Astrocyte (in vitro differentiated cells and primary cell): ENCODE data around the gene HSPB3. TPM values are rescaled to one million over a fixed set of nuclear protein-coding genes. Genes with fewer than 3 reads are reported as not detected.

Source experiments
- DNase-seq: peaks from one replicate; pipeline ENCODE4 v3.0.0-alpha.2; 2010; ENCODE audit warnings: low read depth
- FAIRE-seq: peaks from 2 replicates; lab custom pipeline; 2011; peaks lifted over from hg19 to GRCh38; lab: Jason Lieb, UNC
- H2AFZ ChIP-seq: 2 replicates; pipeline ENCODE4 v1.6.0; 2012; ENCODE audit warnings: low read depth, low read length, inconsistent platforms
- H3K27ac ChIP-seq: 2 replicates; pipeline ENCODE4 v1.5.1; 2011; ENCODE audit warnings: low read depth, low read length, inconsistent platforms
- H3K27me3 ChIP-seq: 2 replicates; pipeline ENCODE4 v1.6.0; 2011; ENCODE audit warnings: low read length, inconsistent platforms; ENCODE audit not compliant: insufficient read depth
- H3K36me3 ChIP-seq: 2 replicates; pipeline ENCODE4 v1.5.1; 2011; ENCODE audit warnings: low read length, inconsistent platforms; ENCODE audit not compliant: insufficient read depth
- H3K4me1 ChIP-seq: 2 replicates; pipeline ENCODE4 v1.5.1; 2011; ENCODE audit warnings: low read length, inconsistent platforms; ENCODE audit not compliant: insufficient read depth
- H3K4me2 ChIP-seq: 2 replicates; pipeline ENCODE4 v1.6.0; 2012; ENCODE audit warnings: low read length, inconsistent platforms
- H3K4me3 ChIP-seq: 2 replicates; pipeline ENCODE4 v1.5.1; 2011; ENCODE audit warnings: low read depth, mild to moderate bottlenecking, low read length, inconsistent platforms; ENCODE audit not compliant: insufficient read depth
- H3K79me2 ChIP-seq: 2 replicates; pipeline ENCODE4 v1.6.0; 2012; ENCODE audit warnings: mild to moderate bottlenecking, low read length, inconsistent platforms; ENCODE audit not compliant: insufficient read depth
- H3K9ac ChIP-seq: 2 replicates; pipeline ENCODE4 v1.6.0; 2012; ENCODE audit warnings: mild to moderate bottlenecking, low read length, inconsistent platforms
- H3K9me3 ChIP-seq: 2 replicates; pipeline ENCODE4 v1.5.1; 2012; ENCODE audit warnings: low read depth, mild to moderate bottlenecking, low read length, inconsistent platforms; ENCODE audit not compliant: insufficient read depth
- H4K20me1 ChIP-seq: 2 replicates; pipeline ENCODE4 v1.6.0; 2012; ENCODE audit warnings: low read length, inconsistent platforms; ENCODE audit not compliant: insufficient read depth
- H3K27ac Mint-ChIP-seq: one replicate; pipeline ENCODE4 v1.8.0; 2021; ENCODE audit warnings: mild to moderate bottlenecking, mixed read lengths; ENCODE audit not compliant: unreplicated experiment
- H3K27me3 Mint-ChIP-seq: one replicate; pipeline ENCODE4 v1.8.0; 2021; ENCODE audit warnings: low read depth, mixed read lengths; ENCODE audit not compliant: unreplicated experiment
- H3K36me3 Mint-ChIP-seq: one replicate; pipeline ENCODE4 v1.8.0; 2021; ENCODE audit warnings: low read depth, mixed read lengths; ENCODE audit not compliant: unreplicated experiment
- H3K4me1 Mint-ChIP-seq: one replicate; pipeline ENCODE4 v1.8.0; 2021; ENCODE audit warnings: low read depth, mixed read lengths; ENCODE audit not compliant: unreplicated experiment
- H3K4me3 Mint-ChIP-seq: one replicate; pipeline ENCODE4 v1.8.0; 2021; ENCODE audit warnings: mild to moderate bottlenecking, moderate library complexity, mixed read lengths; ENCODE audit not compliant: unreplicated experiment
- H3K9me3 Mint-ChIP-seq: one replicate; pipeline ENCODE4 v1.8.0; 2021; ENCODE audit warnings: mild to moderate bottlenecking, mixed read lengths; ENCODE audit not compliant: unreplicated experiment
- EZH2 ChIP-seq: IDR thresholded peaks from 2 replicates; pipeline ENCODE4 v1.6.1; 2012; ENCODE audit warnings: mild to moderate bottlenecking, low read length, inconsistent platforms; ENCODE audit not compliant: insufficient read depth
- total RNA-seq: library from RNA; stranded (reverse); gene quantifications from 2 replicates; pipeline ENCODE4 v1.2.1, GENCODE V29; 2021
- TF ChIP-seq, protein P1 (sequence below): IDR thresholded peaks from 2 replicates; pipeline ENCODE4 v1.5.1; 2011; ENCODE audit warnings: low read depth, mild to moderate bottlenecking, inconsistent platforms, low read length, moderate library complexity; ENCODE audit not compliant: insufficient read depth

HSPB3 gene
- total RNA-seq, 1 donor from 2014 or later = not detected

GRCh38 chr5:54460181-54460919, 4.9 kb downstream of the HSPB3 start:
- H3K27me3 ChIP-seq = no peaks in the 10 kb centered on the region
- Mint-ChIP-seq H3K36me3 (no peaks in the 10 kb centered on the region), H3K4me1 (peaks cover 38% of the 10 kb centered on the region), H3K4me3 (no peak overlapping the region), H3K27me3 (no peaks in the 10 kb centered on the region), H3K27ac (peak overlapping the region; percentile 48), H3K9me3 (peaks cover 3% of the 10 kb centered on the region)
- no peaks in the 10 kb centered on the region for H4K20me1 ChIP-seq
- H3K79me2 ChIP-seq = no peaks in the 10 kb centered on the region
- FAIRE-seq = peak; percentile 58
- peaks cover 12% of the 10 kb centered on the region for H3K4me1 ChIP-seq
- no peak overlapping the region for H3K27ac ChIP-seq
- no peak overlapping the region for H3K9ac ChIP-seq
- DNase-seq = peak; percentile 22
- H3K4me3 ChIP-seq = no peak overlapping the region
- no peaks in the 10 kb centered on the region for H3K9me3 ChIP-seq
- H3K4me2 ChIP-seq = no peak overlapping the region
- no peaks in the 10 kb centered on the region for H3K36me3 ChIP-seq
- TF ChIP-seq EZH2 = no peak
- TF ChIP-seq, protein P1, sequence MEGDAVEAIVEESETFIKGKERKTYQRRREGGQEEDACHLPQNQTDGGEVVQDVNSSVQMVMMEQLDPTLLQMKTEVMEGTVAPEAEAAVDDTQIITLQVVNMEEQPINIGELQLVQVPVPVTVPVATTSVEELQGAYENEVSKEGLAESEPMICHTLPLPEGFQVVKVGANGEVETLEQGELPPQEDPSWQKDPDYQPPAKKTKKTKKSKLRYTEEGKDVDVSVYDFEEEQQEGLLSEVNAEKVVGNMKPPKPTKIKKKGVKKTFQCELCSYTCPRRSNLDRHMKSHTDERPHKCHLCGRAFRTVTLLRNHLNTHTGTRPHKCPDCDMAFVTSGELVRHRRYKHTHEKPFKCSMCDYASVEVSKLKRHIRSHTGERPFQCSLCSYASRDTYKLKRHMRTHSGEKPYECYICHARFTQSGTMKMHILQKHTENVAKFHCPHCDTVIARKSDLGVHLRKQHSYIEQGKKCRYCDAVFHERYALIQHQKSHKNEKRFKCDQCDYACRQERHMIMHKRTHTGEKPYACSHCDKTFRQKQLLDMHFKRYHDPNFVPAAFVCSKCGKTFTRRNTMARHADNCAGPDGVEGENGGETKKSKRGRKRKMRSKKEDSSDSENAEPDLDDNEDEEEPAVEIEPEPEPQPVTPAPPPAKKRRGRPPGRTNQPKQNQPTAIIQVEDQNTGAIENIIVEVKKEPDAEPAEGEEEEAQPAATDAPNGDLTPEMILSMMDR = no peak
- H2AFZ ChIP-seq = no peak overlapping the region

GRCh38 chr5:54462281-54462680, 6.8 kb downstream of the HSPB3 start:
- peaks cover 3% of the 10 kb centered on the region for H3K9me3 Mint-ChIP-seq
- no peak overlapping the region for H3K4me3 Mint-ChIP-seq
- H3K4me1 Mint-ChIP-seq = peaks cover 24% of the 10 kb centered on the region
- H3K9me3 ChIP-seq = no peaks in the 10 kb centered on the region
- H3K4me2 ChIP-seq = no peak overlapping the region
- no peaks in the 10 kb centered on the region for H4K20me1 ChIP-seq
- peaks cover 7% of the 10 kb centered on the region for H3K4me1 ChIP-seq
- H3K36me3 Mint-ChIP-seq = no peaks in the 10 kb centered on the region
- TF ChIP-seq EZH2 = no peak
- TF ChIP-seq, protein P1 = no peak
- no peaks in the 10 kb centered on the region for H3K36me3 ChIP-seq
- FAIRE-seq (no peak), DNase-seq (no peak)
- no peaks in the 10 kb centered on the region for H3K79me2 ChIP-seq
- H3K27me3 ChIP-seq = no peaks in the 10 kb centered on the region
- no peaks in the 10 kb centered on the region for H3K27me3 Mint-ChIP-seq
- no peak overlapping the region for H2AFZ ChIP-seq
- no peak overlapping the region for H3K27ac ChIP-seq
- H3K27ac Mint-ChIP-seq = no peak overlapping the region
- no peak overlapping the region for H3K9ac ChIP-seq
- no peak overlapping the region for H3K4me3 ChIP-seq

- H3K9ac ChIP-seq = no peak overlapping the region
- no peak for TF ChIP-seq EZH2
- TF ChIP-seq, protein P1 = no peak
- no peak overlapping the region for H3K27ac Mint-ChIP-seq
- peaks cover 12% of the 10 kb centered on the region for H3K4me1 Mint-ChIP-seq
- no peaks in the 10 kb centered on the region for H4K20me1 ChIP-seq
- no peak overlapping the region for H3K4me3 Mint-ChIP-seq
- H2AFZ ChIP-seq = no peak overlapping the region
- peaks cover 4% of the 10 kb centered on the region for H3K4me1 ChIP-seq
- H3K36me3 Mint-ChIP-seq = no peaks in the 10 kb centered on the region
- no peak for FAIRE-seq
- no peak overlapping the region for H3K27ac ChIP-seq
- no peaks in the 10 kb centered on the region for H3K27me3 Mint-ChIP-seq
- no peaks in the 10 kb centered on the region for H3K79me2 ChIP-seq
- H3K4me2 ChIP-seq = no peak overlapping the region
- no peaks in the 10 kb centered on the region for H3K27me3 ChIP-seq
- no peak for DNase-seq
- H3K36me3 ChIP-seq = no peaks in the 10 kb centered on the region
- peaks cover 3% of the 10 kb centered on the region for H3K9me3 Mint-ChIP-seq
- no peak overlapping the region for H3K4me3 ChIP-seq
- H3K9me3 ChIP-seq = no peaks in the 10 kb centered on the region
Measured at GRCh38 chr5:54463713-54464112, 8.2 kb downstream of the HSPB3 start.
